HepG2 (cell line): Measurements from ENCODE around the gene MT1A. TPM values are rescaled to one million over a fixed set of nuclear protein-coding genes. Genes with fewer than 3 reads are reported as not detected.

ENCODE experiments used
- ARID5B ChIP-seq: IDR thresholded peaks from 2 replicates; pipeline ENCODE4 v1.4.0; 2020; ENCODE audit warnings: mild to moderate bottlenecking, missing genetic modification reagents
- IKZF1 ChIP-seq: fragments of 450-650 bp; IDR thresholded peaks from 2 replicates; pipeline ENCODE4 v1.7.1; 2016
- KMT2B ChIP-seq: IDR thresholded peaks from 2 replicates; pipeline ENCODE4 v1.6.1; 2016; ENCODE audit warnings: missing genetic modification reagents, missing compliant biosample characterization
- NR2F6 ChIP-seq, 2 experiments: IDR thresholded peaks; 2 replicates each; pipeline ENCODE4 v1.6.1; 2016; ENCODE audit warnings: antibody characterized with exemption in 1 of 2, mild to moderate bottlenecking in 1 of 2
- PRMT3 ChIP-seq: sonication (generic); formaldehyde crosslinking; IDR thresholded peaks from 2 replicates; pipeline ENCODE4 v1.8.1; 2022; ENCODE audit warnings: low read depth, mild to moderate bottlenecking, moderate library complexity, missing genetic modification reagents, borderline replicate concordance
- ZNF441 ChIP-seq: sonication (generic); formaldehyde crosslinking; IDR thresholded peaks from 2 replicates; pipeline ENCODE4 v1.7.0; 2021; ENCODE audit warnings: missing genetic modification reagents, borderline replicate concordance
- polyA plus RNA-seq, 8 experiments: library from polyadenylated mRNA; depleted of rRNA in 3 of 8; stranded (reverse) in 7 of 8; unstranded in 1 of 8; fragments of >200 nt; fragmentation: Illumina TruSeq in 4 of 8; extraction: Trizol in 4 of 8; gene quantifications; 2 replicates each; pipeline versions ENCODE4 v1.2.1 to v1.2.3, GENCODE V29; 2011 to 2016; ENCODE audit warnings: low read depth in 4 of 8, missing spikeins in 1 of 8, mixed read lengths in 1 of 8; ENCODE audit not compliant: insufficient read depth in 1 of 8
- total RNA-seq, 5 experiments: library from RNA; depleted of rRNA; stranded (reverse); fragments of >200 nt; fragmentation: Illumina TruSeq; extraction: Trizol; gene quantifications; 2 replicates each; pipeline ENCODE4 v1.2.3, GENCODE V29; 2016; ENCODE audit warnings: low read depth in 1 of 5
- TF ChIP-seq, protein P1 (sequence below): sonication (generic); formaldehyde crosslinking; conservative IDR thresholded peaks from 2 replicates; pipeline ENCODE4 v1.4.0; 2020; ENCODE audit warnings: mild to moderate bottlenecking, missing genetic modification reagents, moderate library complexity
- TF ChIP-seq, protein P2 (sequence below): IDR thresholded peaks from 2 replicates; pipeline ENCODE4 v1.6.1; 2016; ENCODE audit warnings: missing compliant biosample characterization, missing genetic modification reagents, borderline replicate concordance
- TF ChIP-seq, protein P3 (sequence below): sonication (generic); formaldehyde crosslinking; IDR thresholded peaks from 2 replicates; pipeline ENCODE4 v1.8.0; 2022; ENCODE audit warnings: missing genetic modification reagents, mild to moderate bottlenecking, borderline replicate concordance
- TF ChIP-seq, protein P4 (sequence below): sonication (generic); formaldehyde crosslinking; IDR thresholded peaks from 2 replicates; pipeline ENCODE4 v1.4.0; 2020; ENCODE audit warnings: missing genetic modification reagents, borderline replicate concordance
- TF ChIP-seq, protein P5 (sequence below): sonication (generic); formaldehyde crosslinking; IDR thresholded peaks from 2 replicates; pipeline ENCODE4; 2020; ENCODE audit warnings: missing genetic modification reagents, mild to moderate bottlenecking, borderline replicate concordance

The MT1A gene
- total and polyA plus RNA-seq, 2 of the 13 experiments (the other 11 are each of a cell fraction or from before 2014, with no cell fraction given) = 8.3 to 10.4 TPM

DNA sequence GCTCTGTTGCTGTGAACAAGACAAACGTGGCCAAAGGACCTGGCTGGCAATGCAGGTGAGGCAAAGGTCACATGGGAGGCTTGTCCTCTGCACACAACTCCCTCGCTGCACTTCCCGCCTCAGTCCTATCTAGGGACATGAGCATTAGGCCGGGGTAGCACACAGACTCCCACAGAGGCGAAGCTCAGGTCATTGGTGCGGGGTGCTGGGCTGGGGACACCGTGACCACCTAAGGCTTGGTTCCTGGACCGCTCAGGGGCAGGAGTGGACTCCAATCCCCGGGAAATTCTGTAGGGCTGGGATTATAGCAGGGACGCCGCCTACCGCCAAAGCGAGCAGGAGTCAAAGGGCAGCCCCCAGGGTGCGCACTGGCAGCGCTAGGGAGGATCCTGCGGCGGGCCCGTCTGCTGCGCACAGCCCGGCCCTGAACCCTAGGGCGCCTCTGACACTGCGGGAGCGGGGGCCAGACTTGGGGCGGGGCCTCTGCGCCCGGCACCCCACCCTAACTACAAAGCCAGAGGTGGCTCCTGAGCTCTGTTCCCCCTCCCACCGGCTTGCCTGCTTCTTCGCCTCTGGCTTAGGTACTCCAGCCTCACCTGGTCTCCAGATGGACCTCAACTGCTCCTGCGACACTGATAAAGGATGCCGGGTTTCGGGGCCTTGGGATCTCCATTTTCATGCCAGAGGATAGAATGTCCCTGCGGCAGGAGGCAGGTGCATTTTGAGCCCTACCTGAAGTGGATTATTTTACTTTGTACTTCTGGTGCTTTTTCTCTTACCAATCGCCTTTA lies 9.4 kb downstream of the MT1A start (continued):
- TF ChIP-seq, protein P1, sequence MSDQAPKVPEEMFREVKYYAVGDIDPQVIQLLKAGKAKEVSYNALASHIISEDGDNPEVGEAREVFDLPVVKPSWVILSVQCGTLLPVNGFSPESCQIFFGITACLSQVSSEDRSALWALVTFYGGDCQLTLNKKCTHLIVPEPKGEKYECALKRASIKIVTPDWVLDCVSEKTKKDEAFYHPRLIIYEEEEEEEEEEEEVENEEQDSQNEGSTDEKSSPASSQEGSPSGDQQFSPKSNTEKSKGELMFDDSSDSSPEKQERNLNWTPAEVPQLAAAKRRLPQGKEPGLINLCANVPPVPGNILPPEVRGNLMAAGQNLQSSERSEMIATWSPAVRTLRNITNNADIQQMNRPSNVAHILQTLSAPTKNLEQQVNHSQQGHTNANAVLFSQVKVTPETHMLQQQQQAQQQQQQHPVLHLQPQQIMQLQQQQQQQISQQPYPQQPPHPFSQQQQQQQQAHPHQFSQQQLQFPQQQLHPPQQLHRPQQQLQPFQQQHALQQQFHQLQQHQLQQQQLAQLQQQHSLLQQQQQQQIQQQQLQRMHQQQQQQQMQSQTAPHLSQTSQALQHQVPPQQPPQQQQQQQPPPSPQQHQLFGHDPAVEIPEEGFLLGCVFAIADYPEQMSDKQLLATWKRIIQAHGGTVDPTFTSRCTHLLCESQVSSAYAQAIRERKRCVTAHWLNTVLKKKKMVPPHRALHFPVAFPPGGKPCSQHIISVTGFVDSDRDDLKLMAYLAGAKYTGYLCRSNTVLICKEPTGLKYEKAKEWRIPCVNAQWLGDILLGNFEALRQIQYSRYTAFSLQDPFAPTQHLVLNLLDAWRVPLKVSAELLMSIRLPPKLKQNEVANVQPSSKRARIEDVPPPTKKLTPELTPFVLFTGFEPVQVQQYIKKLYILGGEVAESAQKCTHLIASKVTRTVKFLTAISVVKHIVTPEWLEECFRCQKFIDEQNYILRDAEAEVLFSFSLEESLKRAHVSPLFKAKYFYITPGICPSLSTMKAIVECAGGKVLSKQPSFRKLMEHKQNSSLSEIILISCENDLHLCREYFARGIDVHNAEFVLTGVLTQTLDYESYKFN (CRISPR knock-in tag) = no peak
- TF ChIP-seq NR2F6 (IDR thresholded peaks at IDR 0.05) (peak; percentile 38; the same call in 1 of the 2 replicates), NR2F6 (CRISPR knock-in tag; IDR thresholded peaks at IDR 0.05) (peak; percentile 60; the same call in 1 of the 2 replicates), ARID5B (CRISPR knock-in tag) (no peak), IKZF1 (no peak), PRMT3 (CRISPR knock-in tag) (no peak), KMT2B (CRISPR knock-in tag) (no peak), ZNF441 (0 out of 2 replicates have a peak, but pooled peaks have one; percentile 32)
- TF ChIP-seq, protein P2, sequence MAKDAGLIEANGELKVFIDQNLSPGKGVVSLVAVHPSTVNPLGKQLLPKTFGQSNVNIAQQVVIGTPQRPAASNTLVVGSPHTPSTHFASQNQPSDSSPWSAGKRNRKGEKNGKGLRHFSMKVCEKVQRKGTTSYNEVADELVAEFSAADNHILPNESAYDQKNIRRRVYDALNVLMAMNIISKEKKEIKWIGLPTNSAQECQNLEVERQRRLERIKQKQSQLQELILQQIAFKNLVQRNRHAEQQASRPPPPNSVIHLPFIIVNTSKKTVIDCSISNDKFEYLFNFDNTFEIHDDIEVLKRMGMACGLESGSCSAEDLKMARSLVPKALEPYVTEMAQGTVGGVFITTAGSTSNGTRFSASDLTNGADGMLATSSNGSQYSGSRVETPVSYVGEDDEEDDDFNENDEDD (CRISPR knock-in tag) = peak; percentile 74; the same call in 1 of the 2 replicates
- TF ChIP-seq, protein P3, sequence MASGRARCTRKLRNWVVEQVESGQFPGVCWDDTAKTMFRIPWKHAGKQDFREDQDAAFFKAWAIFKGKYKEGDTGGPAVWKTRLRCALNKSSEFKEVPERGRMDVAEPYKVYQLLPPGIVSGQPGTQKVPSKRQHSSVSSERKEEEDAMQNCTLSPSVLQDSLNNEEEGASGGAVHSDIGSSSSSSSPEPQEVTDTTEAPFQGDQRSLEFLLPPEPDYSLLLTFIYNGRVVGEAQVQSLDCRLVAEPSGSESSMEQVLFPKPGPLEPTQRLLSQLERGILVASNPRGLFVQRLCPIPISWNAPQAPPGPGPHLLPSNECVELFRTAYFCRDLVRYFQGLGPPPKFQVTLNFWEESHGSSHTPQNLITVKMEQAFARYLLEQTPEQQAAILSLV (CRISPR knock-in tag) = peak; percentile 21; the same call in 1 of the 2 replicates
- TF ChIP-seq, protein P4, sequence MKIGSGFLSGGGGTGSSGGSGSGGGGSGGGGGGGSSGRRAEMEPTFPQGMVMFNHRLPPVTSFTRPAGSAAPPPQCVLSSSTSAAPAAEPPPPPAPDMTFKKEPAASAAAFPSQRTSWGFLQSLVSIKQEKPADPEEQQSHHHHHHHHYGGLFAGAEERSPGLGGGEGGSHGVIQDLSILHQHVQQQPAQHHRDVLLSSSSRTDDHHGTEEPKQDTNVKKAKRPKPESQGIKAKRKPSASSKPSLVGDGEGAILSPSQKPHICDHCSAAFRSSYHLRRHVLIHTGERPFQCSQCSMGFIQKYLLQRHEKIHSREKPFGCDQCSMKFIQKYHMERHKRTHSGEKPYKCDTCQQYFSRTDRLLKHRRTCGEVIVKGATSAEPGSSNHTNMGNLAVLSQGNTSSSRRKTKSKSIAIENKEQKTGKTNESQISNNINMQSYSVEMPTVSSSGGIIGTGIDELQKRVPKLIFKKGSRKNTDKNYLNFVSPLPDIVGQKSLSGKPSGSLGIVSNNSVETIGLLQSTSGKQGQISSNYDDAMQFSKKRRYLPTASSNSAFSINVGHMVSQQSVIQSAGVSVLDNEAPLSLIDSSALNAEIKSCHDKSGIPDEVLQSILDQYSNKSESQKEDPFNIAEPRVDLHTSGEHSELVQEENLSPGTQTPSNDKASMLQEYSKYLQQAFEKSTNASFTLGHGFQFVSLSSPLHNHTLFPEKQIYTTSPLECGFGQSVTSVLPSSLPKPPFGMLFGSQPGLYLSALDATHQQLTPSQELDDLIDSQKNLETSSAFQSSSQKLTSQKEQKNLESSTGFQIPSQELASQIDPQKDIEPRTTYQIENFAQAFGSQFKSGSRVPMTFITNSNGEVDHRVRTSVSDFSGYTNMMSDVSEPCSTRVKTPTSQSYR (CRISPR knock-in tag) = no peak
- TF ChIP-seq, protein P5, sequence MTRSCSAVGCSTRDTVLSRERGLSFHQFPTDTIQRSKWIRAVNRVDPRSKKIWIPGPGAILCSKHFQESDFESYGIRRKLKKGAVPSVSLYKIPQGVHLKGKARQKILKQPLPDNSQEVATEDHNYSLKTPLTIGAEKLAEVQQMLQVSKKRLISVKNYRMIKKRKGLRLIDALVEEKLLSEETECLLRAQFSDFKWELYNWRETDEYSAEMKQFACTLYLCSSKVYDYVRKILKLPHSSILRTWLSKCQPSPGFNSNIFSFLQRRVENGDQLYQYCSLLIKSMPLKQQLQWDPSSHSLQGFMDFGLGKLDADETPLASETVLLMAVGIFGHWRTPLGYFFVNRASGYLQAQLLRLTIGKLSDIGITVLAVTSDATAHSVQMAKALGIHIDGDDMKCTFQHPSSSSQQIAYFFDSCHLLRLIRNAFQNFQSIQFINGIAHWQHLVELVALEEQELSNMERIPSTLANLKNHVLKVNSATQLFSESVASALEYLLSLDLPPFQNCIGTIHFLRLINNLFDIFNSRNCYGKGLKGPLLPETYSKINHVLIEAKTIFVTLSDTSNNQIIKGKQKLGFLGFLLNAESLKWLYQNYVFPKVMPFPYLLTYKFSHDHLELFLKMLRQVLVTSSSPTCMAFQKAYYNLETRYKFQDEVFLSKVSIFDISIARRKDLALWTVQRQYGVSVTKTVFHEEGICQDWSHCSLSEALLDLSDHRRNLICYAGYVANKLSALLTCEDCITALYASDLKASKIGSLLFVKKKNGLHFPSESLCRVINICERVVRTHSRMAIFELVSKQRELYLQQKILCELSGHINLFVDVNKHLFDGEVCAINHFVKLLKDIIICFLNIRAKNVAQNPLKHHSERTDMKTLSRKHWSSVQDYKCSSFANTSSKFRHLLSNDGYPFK (CRISPR knock-in tag) = no peak
